Renal cortical epithelial cell (primary cell): ENCODE data around the gene CCDC47. TPM values are rescaled to one million over a fixed set of nuclear protein-coding genes. Genes with fewer than 3 reads are reported as not detected.

Source experiments
- DNase-seq: peaks from one replicate; pipeline ENCODE4 v3.0.0-alpha.2; 2011; ENCODE audit warnings: low read depth
- total RNA-seq: library from RNA; depleted of rRNA; stranded (reverse); fragments of >200 nt; gene quantifications from 2 replicates; pipeline ENCODE4 v1.2.3, GENCODE V29; 2014

CCDC47 gene
- total RNA-seq, 1 donor from 2014 or later = 178 TPM

DNA sequence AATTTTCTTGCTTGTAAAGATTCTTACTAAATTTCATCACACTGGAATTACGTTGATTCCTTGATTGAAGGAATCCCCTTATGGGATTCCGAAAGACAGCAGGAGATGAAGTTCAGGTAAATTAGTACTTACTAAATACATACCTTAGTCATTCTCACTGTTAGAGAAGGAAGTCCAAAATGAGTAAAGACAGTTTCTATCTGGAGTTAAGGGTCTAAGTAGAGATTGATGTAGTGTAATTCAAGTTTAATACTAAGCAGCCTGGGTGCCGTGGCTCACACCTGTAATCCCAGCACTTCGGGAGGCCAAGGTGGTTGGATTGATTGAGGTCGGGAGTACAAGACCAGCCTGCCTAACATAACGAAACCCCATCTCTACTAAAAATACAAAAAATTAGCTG, 10.1 kb upstream of the CCDC47 start:
- DNase-seq = no peak

DNA sequence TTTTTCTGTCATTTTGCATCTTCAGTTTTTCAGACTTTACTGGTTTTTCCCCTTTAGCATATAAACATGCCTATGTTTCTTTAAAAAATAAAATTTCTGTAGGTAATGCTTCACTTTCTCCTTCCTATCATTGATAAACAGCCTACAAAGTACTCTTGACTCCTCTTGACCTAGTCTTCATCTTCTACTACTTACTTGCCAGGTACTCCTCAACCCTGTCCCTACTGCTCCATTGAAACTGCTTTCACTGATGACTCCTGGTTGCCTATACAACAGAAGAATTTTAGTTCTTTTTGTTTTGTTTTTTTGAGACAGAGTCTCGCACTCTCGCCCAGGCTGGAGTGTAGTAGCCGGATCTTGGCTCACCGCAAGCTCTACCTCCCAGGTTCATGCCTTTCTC, 7.5 kb upstream of the CCDC47 start:
- DNase-seq = no peak

DNA sequence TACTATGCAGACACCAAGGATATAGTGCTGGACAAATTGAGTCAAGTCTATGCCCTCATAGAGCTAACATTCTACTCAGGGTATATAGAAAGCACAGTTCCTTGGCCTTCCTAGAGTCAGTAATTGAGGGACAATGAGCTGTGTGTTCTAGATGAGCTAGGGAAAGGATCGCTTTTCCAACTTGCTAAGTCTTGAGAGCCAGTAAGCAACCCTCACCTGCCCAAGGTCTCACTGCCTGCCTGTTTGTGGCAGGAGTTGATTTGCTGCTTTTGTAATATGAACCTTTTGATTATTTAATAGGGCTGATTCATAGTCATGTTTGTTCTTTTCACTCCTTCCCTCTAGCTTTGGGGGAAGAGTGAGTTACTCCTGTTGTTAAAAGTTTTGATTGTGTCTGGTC, 7.1 kb upstream of the CCDC47 start:
- DNase-seq = peak; percentile 67

DNA sequence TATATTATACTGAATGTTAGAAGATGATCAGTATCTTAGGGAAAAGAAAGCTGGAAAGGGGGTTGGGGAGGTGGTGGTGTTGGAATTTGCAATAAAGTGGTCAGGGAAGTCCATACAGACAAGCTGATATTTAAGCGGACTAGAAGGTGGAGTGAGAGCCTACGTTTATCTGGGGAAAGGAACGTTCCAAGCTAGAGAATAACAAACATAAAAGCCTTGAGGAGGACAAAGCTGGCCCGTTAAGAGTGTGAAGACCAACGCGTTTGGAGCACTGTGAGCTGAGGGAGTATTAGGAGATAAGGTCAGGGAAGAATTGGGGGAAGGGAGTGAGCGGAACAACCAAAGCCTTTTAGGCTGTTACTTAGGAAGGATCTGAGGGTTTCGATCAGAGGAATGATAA, 2.0 kb upstream of the CCDC47 start:
- DNase-seq = no peak

DNA sequence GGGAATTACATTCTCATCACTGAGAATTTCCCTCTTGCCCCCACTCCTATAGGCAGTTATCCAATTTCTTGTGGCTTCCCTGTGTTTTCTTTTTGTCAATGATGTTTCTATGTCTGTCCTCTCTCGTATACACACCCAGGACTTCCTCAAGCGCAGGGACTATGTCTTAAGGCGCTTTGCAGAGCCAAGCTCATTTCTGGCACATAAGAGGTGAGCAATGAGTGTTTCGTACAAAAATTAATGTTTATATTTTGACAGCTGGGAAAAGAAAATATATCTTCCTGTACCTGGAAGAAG, 1.5 kb upstream of the CCDC47 start:
- DNase-seq = peak; percentile 10

DNA sequence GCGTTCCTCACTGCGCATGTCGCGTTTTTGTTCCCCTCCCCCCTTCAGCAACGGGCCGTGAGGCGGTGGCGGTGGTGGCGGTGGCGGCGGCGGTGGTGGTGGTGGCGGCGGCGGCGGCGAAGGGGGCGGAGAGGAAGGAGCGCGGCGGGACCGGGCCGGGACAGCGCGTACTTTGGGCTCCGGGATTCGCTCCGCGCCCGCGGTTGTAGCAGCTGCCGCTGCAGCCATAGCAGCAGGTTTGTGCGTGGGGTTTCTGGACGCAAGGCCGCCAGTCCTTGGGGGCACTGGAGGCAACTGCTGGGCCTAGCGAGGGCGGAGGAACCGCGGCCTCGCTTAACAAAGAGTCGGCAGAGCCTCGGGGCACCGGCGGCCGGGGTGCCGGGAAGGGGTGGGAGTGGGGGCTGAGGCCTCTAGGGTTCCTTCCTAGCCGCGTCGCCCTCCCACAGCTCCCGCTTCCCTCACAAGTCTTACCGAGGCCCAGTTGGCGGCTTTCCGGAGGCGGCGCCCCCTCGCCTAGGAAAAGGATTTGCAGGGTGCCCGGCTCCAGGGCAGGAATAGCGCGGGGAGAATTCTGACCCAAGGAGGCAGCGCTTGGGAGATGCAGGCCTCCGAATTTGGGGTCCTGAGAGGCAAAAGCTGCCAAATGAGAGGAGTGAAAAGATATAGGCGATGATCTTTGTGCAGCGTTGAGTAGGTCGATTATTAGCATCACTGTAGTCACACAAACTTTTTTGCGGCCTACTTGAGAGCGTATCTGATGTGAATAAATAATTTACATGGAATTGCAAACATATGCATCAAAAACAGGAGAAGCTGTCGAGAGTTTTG, 958 bp upstream of the CCDC47 start, which contains the start of gene DDX42:
Gene DDX42, plus strand, starts transcription at position 30 of the 828 bp plus-strand sequence. CDS start 12,880 bp downstream, outside the sequence.
- peak; percentile 23 for DNase-seq

DNA sequence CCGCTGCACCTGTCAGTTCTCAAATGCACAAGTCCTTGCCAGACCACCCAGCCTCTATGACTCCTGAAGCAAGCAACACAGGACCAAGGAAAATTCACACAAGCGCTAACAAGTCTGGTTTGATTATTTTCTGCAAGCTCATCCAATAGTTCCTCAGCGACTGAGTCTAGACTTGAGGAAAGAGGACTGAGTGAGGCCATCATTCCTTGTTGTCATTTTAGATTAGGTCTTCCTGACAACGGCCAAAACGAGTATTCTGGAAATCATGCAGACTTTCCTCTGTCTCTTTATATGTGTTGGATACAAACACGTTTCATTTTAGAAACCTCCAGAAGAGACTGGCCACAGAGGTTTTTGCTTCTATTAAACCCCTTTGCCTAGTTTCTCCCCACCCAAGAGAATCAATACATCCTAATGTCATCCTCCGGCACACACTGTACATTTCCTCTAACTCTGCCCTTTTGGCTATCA, 561 bp downstream of the CCDC47 start:
- peak; percentile 33 for DNase-seq

DNA sequence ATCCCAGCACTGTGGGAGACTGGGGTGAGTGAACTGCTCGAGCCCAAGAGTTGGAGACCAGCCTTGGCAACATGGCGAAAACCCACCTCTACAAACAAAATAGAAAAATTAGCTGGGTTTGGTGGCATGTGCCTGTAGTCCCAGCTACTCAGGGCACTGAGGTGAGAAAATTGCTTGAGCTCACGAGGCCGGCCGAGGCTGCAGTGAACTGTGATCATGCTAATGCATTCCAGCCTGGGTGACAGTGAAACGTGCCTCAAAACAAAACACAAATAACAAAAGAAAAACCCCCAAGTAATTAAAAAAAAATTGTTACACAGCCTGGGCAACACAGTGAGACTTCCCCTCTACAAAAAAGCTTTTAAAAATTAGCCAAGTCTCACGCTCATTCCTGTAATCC, 5.0 kb downstream of the CCDC47 start:
- DNase-seq = no peak

DNA sequence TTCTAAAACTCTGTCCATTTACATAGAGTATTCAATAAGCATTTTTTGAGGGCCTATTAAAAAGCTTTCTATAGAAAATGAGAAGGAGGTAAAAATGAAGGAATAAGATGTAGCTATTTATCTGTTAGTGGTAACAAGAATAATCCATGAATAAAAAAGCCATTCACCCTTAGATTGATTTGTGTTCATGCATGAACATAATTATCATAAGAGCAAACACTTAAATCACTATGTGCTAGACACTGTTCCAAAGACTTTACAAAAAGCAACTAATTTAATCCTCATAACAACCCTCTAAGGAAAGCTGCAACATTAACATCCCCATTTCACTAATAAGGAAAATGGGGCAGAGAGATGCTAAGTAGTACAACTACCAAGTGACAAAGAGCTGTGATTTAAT, 6.6 kb downstream of the CCDC47 start:
- no peak for DNase-seq

DNA sequence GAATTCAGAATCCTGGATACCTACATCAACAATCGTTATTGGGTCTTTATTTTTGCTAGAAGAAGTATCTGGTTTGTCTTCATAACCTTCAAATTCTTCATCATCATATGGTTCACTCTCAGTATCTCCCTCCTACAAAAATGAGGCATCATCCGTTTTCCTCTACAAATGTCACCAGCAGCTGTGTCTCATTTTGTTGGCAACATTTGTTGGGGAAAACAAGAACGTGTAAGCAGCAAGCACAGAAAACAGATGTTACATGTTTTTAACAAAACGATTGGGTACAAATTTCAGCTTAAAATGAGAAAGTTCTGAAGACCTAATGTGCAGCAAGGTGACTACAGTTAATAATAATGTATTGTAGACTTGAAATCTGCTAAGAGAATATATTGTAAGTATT, 8.7 kb downstream of the CCDC47 start:
- no peak for DNase-seq

DNA sequence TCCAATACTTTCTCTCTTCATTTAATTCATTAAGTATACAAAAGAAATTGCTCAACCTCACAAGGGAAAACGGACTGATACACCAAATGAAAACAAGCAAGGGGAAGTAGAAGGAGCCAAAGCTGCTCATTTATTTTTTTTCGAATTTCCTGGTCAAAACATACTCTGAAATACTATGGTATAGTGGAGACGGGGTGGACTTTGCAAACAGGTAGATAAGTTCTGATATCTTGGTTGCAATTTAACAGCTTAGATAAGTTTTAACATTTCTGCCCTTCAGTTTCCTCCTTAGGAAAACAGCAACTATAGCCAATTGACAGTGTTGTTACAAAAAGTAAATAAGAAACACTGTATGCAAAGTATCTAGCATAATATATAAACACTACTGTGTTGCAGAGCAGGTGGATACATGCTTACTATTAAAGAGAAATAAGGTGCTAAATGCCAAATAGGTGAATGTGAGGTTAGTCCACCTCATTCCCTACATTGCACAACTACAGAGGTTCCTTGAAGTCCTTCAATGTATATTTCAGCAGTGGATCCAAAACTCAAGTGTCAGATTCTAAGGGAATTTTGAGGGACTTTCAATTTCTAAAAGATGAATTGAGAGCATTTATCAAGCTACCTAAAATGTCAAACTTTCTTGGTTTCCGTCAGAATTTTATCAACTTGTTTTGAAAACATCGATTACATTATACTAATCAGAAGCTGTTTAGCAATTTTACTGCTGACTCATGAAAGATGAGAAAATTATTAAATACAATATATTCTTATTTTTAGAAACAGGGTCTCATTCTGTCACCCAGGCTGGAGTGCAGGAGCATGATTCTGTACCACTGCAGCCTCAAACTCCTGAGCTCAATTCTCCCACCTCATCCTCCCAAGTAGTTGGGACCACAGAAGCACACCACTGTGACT, 11.0 kb downstream of the CCDC47 start:
- DNase-seq = no peak

DNA sequence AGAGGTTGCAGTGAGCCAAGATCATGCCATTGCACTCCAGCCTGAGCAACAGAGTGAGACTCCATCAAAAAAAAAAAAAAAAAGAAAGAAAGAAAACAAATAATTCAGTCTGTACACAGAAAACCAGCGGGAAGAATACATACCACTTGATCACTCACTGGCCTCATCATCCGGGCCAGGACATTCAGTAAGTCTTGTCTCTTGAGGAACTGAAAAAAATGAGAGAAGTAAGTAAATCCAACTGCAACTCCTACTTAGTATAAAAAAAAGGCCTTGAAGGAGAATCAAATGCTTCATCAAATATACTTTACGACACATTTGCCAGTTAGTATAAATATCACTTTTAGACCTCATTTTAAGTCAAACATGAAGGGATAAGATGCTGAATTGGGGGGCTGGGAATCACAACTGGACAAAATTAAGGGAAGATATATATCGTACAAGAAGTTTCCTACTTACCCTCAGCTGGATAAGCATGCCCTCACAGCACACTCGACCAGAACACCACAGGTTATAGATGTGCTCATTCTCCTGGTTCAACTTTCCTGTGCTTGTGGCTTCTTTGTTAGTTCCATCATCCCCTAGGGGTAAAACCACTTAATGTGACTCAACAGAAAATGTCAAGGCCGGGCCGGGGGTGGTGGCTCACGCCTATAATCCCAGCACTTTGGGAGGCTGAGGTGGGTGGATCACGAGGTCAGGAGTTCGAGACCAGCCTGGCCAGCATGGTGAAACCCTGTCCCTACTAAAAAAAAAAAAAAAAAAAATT, 12.4 kb downstream of the CCDC47 start:
- DNase-seq = no peak

DNA sequence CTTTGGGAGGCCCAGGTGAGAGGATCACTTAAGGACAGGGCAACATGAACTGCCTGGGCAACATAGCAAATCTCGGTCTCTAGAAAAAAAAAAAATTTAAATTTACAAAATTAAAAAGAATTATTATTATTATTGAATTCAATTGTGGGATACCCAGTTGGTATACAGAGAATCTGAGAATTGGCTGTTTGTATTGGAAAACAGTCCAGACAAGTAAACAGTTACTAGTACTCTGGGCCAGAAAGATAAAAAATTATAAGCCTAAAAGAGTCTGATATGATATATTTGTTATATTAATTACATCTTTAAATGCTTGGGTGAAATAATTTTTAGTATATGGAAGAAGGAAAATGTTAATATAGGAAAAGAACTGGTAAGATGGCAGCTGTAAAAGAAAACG, 15.0 kb downstream of the CCDC47 start:
- no peak for DNase-seq

DNA sequence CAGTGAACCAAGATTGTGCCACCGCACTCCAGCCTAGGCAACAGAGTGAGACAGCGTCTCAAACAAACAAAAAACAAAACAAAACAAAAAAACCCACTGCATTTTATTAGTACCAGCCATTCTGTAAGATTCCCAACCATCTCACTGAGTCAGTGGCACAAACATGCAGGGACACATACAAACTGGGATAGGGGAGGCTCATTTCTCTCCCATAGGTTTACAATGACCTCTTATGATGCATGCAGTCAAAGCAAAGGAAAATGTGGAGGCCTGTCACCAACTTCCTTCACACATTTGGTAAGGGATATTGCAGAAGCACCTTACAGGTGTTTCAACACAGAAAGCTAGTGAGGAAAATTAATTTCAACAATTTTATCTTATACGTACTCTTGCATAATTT, 19.4 kb downstream of the CCDC47 start:
- no peak for DNase-seq

DNA sequence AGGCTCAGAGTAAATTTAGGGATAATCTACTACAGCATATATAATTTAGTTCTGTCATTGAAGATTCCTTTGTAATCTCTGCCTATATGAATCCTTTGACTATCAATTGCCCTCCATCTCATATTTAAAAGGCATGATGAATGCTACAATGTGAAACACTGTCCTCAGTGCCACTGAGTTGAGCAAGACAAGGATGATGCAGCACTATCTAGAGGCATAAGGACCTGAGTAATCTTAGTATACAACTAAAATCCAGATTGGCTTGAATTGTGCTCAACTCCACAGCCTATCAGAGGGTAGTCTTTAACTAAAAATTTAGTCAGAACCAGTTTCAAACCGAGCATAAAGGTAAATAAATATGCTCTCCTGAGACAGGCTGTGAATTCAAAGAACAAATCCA, 20.2 kb downstream of the CCDC47 start:
- no peak for DNase-seq

DNA sequence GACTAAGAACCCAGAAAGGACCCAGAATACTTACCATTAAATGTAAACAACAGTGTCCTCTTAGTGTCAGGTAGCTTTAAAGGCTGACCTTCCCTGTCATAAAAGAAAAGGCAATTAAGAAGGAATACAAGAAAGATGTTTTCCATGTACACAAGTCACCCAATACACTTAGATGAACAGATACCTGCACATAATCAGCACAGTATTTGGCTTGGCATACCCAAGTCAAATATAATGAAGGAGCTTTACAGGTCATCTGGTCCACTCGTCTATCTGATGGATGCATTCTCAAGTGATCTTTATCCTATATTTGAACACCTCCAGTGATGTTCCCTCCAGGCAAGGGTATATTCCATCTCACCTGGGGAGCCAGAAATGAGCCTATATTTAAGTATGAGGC, 20.7 kb downstream of the CCDC47 start:
- DNase-seq = no peak

DNA sequence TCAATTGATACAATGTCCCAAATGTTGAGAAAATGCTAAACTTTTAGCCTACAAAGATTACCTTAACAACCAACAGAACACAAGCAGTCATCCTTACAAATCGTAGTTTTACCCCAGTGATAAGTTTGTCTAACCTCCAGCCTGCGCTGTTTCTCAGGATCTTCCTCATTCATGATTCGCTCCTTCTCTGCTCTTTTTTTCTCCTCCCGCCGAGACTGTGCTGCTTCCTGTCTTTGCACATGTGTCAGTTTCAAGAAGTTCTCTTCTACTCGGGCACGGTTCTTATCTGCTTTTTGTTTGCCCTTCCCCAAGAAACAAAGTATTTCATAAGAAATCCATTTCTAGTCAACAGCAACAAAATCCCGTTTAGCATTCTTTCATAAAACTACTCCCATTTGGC, 21.6 kb downstream of the CCDC47 start:
- no peak for DNase-seq

DNA sequence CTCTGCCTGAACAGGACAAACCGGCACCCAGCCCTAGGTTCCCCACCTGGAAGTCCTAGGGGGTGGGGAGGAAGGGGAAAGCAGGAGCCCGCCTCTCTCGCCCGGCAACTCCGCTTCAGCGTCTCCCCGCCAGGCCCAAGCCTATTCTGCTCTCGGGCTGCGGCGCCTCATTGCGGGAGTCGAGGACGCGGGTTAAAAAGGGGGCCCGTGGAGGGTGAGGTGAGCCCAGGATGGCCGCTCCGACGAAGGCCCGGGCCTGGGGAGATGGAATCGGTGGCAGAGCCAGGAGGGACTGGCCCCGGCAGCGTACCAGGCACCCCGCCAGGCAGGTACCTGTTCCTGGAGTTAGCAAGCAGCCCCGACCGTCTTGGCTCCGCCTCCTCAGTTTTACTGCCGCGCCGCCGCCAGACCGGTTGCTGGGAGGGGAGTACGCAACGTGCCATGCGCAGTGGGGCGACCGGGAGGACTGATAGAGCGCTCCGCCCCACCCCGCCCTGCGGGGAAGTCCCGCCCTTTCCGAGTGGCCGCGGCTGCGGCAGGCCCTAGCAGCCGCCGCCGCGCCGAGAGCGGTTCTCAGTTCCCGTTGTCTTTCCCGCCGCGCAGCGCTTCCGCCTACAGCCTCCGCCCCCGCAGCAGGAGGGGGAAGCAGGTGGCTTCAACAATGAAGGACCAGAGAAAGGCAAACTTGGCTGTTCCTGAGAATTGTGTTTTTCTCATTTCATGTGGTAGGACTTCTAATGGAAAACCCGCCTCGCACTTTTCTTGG, 31.8 kb downstream of the CCDC47 start, which contains the start of gene STRADA:
Gene STRADA, minus strand, starts transcription at position 392 of the 766 bp plus-strand sequence. CDS start 13,430 bp downstream, outside the sequence.
- DNase-seq = peak; percentile 94

DNA sequence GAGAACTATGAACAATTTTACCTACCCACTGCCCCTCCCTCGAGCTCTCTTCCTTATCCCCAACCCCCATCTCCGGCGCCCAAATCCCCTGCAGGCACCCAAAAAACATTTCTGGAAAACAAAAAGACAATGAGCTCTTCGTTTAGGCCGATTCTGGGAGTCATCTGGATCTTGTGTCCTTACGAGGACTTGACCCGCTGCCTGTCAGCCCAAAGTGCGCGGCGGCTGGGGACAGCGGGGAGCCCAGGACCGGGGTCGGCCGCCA, 32.3 kb downstream of the CCDC47 start:
- DNase-seq = no peak

DNA sequence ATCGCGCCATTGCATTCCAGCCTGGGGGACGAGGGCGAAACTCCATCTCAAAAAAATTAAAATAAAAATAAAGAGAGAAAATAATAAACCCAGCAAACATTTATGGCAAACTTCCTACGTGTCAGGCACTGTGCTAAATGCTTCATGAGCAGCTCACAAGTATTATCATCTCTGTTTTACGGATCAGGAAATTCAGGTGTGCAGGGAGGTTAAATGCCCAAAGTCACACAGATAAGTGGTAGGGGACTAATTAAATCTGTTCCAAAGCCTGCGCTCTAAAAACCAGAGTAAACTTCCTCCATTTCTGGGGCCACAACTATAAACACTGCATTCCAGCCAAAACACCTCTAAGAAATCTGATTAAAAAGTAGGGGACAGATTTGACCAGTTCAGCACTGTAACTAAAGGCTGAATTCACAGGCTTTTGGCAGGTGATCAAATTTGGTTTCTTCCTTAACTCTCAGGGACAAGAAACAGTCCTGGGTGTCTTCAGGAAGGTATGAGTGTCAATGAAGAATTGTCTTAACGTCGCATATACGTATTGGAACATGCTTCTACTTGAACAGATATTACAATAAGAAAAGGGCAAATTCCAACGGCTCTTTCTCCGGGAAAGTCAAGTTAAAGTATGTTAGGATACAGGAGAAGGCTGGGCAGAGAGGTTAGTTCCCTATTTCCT, 32.8 kb downstream of the CCDC47 start:
- DNase-seq = peak; percentile 13

DNA sequence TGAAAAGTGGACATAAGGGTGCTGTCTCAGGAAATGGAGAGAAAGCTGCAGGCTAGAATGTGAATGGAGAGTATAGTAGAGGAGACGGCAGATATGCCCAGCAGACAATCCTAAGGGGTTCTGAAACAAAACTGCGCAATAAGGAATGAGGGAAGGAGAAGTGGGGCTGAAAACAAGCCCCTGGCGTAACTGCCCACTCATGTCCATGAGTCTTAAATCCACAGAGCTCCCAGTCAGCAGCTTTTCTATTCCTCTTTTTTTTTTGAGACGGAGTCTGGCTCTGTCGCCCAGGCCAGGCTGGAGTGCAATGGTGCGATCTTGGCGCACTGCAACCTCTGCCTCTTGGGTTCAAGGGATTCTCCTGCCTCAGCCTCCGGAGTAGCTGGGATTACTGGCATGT, 37.7 kb downstream of the CCDC47 start:
- no peak for DNase-seq
